Measurements from ENCODE around the gene PLEKHH2.
"Not testable (repeated sequence)": the region's sequence is repeated elsewhere in the genome, so short reads cannot be mapped to it uniquely, and the experiment has no call there.

PLEKHH2 gene

GRCh38 chr2:43619511-43619910 lies 17.5 kb upstream of the PLEKHH2 start:
- Mint-ChIP-seq H3K4me1 (no peaks in the 10 kb centered on the region), H3K27ac (no peak overlapping the region), H3K4me3 (no peak overlapping the region), H3K9me3 (no peaks in the 10 kb centered on the region), H3K27me3 (no peaks in the 10 kb centered on the region), H3K36me3 (no peaks in the 10 kb centered on the region)

- no peaks in the 10 kb centered on the region for H3K4me1 Mint-ChIP-seq
- no peaks in the 10 kb centered on the region for H3K36me3 Mint-ChIP-seq
- H3K27ac Mint-ChIP-seq: no peak overlapping the region
Observed at GRCh38 chr2:43622931-43623451, 14.1 kb upstream of the PLEKHH2 start.

GRCh38 chr2:43631618-43632317 lies 5.3 kb upstream of the PLEKHH2 start:
- no peak overlapping the region for H3K4me3 Mint-ChIP-seq
- peaks cover 13% of the 10 kb centered on the region for H3K4me1 Mint-ChIP-seq
- H3K27ac Mint-ChIP-seq: no peak overlapping the region
- no peaks in the 10 kb centered on the region for H3K36me3 Mint-ChIP-seq
- peaks cover 8% of the 10 kb centered on the region for H3K27me3 Mint-ChIP-seq
- H3K9me3 Mint-ChIP-seq: no peaks in the 10 kb centered on the region

More at GRCh38 chr2:43622931-43623451, 14.1 kb upstream of the PLEKHH2 start:
- Mint-ChIP-seq H3K9me3 (no peaks in the 10 kb centered on the region), H3K27me3 (no peaks in the 10 kb centered on the region), H3K4me3 (no peak overlapping the region)

GRCh38 chr2:43634604-43635306 lies 2.3 kb upstream of the PLEKHH2 start:
- no peaks in the 10 kb centered on the region for H3K9me3 Mint-ChIP-seq
- H3K27me3 Mint-ChIP-seq: peaks cover 8% of the 10 kb centered on the region
- peaks cover 21% of the 10 kb centered on the region for H3K4me1 Mint-ChIP-seq
- no peaks in the 10 kb centered on the region for H3K36me3 Mint-ChIP-seq
- H3K4me3 Mint-ChIP-seq: no peak overlapping the region
- no peak overlapping the region for H3K27ac Mint-ChIP-seq

- H3K27me3 Mint-ChIP-seq: not testable (repeated sequence)
Observed at GRCh38 chr2:43636153-43636552, 907 bp upstream of the PLEKHH2 start.

GRCh38 chr2:43636621-43637020 lies 439 bp upstream of the PLEKHH2 start:
- no peaks in the 10 kb centered on the region for H3K36me3 Mint-ChIP-seq
- no peak overlapping the region for H3K27ac Mint-ChIP-seq
- H3K4me3 Mint-ChIP-seq: peak overlapping the region; percentile 93
- peaks cover 21% of the 10 kb centered on the region for H3K4me1 Mint-ChIP-seq
- H3K9me3 Mint-ChIP-seq: no peaks in the 10 kb centered on the region
- peaks cover 8% of the 10 kb centered on the region for H3K27me3 Mint-ChIP-seq

More at GRCh38 chr2:43636153-43636552, 907 bp upstream of the PLEKHH2 start:
- Mint-ChIP-seq H3K4me1 (peaks cover 21% of the 10 kb centered on the region), H3K4me3 (peak overlapping the region; percentile 75)
- H3K9me3 Mint-ChIP-seq, H3K36me3 Mint-ChIP-seq, H3K27ac Mint-ChIP-seq: not testable (repeated sequence)

- peaks cover 7% of the 10 kb centered on the region for H3K4me1 Mint-ChIP-seq
- H3K9me3 Mint-ChIP-seq: no peaks in the 10 kb centered on the region
- no peaks in the 10 kb centered on the region for H3K36me3 Mint-ChIP-seq
- no peak overlapping the region for H3K4me3 Mint-ChIP-seq
- no peak overlapping the region for H3K27ac Mint-ChIP-seq
- H3K27me3 Mint-ChIP-seq: no peaks in the 10 kb centered on the region
Observed at GRCh38 chr2:43642363-43642762, 5.3 kb downstream of the PLEKHH2 start.

- H3K36me3 Mint-ChIP-seq: no peaks in the 10 kb centered on the region
- H3K27ac Mint-ChIP-seq: no peak overlapping the region
- no peak overlapping the region for H3K4me3 Mint-ChIP-seq
- H3K4me1 Mint-ChIP-seq: no peaks in the 10 kb centered on the region
- H3K27me3 Mint-ChIP-seq: no peaks in the 10 kb centered on the region
- H3K9me3 Mint-ChIP-seq: no peaks in the 10 kb centered on the region
Observed at GRCh38 chr2:43643680-43644079, 6.6 kb downstream of the PLEKHH2 start.

- no peak overlapping the region for H3K27ac Mint-ChIP-seq
- no peak overlapping the region for H3K4me3 Mint-ChIP-seq
- H3K36me3 Mint-ChIP-seq: no peaks in the 10 kb centered on the region
- H3K27me3 Mint-ChIP-seq: no peaks in the 10 kb centered on the region
- no peaks in the 10 kb centered on the region for H3K4me1 Mint-ChIP-seq
- no peaks in the 10 kb centered on the region for H3K9me3 Mint-ChIP-seq
Observed at GRCh38 chr2:43648994-43649701, 12.1 kb downstream of the PLEKHH2 start.

GRCh38 chr2:43653506-43653905 lies 16.4 kb downstream of the PLEKHH2 start:
- H3K4me3 Mint-ChIP-seq: no peak overlapping the region
- H3K27ac Mint-ChIP-seq: no peak overlapping the region
- peaks cover 6% of the 10 kb centered on the region for H3K9me3 Mint-ChIP-seq
- H3K4me1 Mint-ChIP-seq: no peaks in the 10 kb centered on the region
- no peaks in the 10 kb centered on the region for H3K27me3 Mint-ChIP-seq
- H3K36me3 Mint-ChIP-seq: peaks cover 2% of the 10 kb centered on the region

- H3K36me3 Mint-ChIP-seq: peaks cover 2% of the 10 kb centered on the region
- H3K27ac Mint-ChIP-seq: no peak overlapping the region
- H3K4me1 Mint-ChIP-seq: no peaks in the 10 kb centered on the region
Observed at GRCh38 chr2:43657241-43657640, 20.2 kb downstream of the PLEKHH2 start.

GRCh38 chr2:43675646-43676321 lies 38.7 kb downstream of the PLEKHH2 start:
- peaks cover 6% of the 10 kb centered on the region for H3K4me1 Mint-ChIP-seq

More at GRCh38 chr2:43657241-43657640, 20.2 kb downstream of the PLEKHH2 start:
- H3K9me3 Mint-ChIP-seq: peaks cover 6% of the 10 kb centered on the region
- H3K27me3 Mint-ChIP-seq: no peaks in the 10 kb centered on the region
- H3K4me3 Mint-ChIP-seq: no peak overlapping the region

GRCh38 chr2:43676322-43677050 lies 39.4 kb downstream of the PLEKHH2 start, which contains the start of gene C1GALT1C1L:
Gene C1GALT1C1L, minus strand, starts transcription at chr2:43676429. Its CDS starts 107 bp downstream, at chr2:43676322.
- Mint-ChIP-seq H3K36me3 (peaks cover 15% of the 10 kb centered on the region), H3K27me3 (peaks cover 17% of the 10 kb centered on the region), H3K4me3 (peak within 1 kb of the TSS; percentile 53), H3K27ac (no peak within 1 kb of the TSS), H3K9me3 (peaks cover 17% of the 10 kb centered on the region), H3K4me1 (peaks cover 6% of the 10 kb centered on the region)

More at GRCh38 chr2:43675646-43676321, 38.7 kb downstream of the PLEKHH2 start:
- Mint-ChIP-seq H3K27ac (no peak overlapping the region), H3K9me3 (peaks cover 17% of the 10 kb centered on the region), H3K4me3 (peak overlapping the region; percentile 53), H3K36me3 (peaks cover 15% of the 10 kb centered on the region), H3K27me3 (peaks cover 17% of the 10 kb centered on the region)

GRCh38 chr2:43677783-43678182 lies 40.7 kb downstream of the PLEKHH2 start:
- not testable (repeated sequence) for H3K4me3 Mint-ChIP-seq, H3K27ac Mint-ChIP-seq, H3K9me3 Mint-ChIP-seq, H3K36me3 Mint-ChIP-seq, H3K4me1 Mint-ChIP-seq
- H3K27me3 Mint-ChIP-seq: peaks cover 12% of the 10 kb centered on the region

Data from activated naive CD4-positive, alpha-beta T cell treated with anti-CD3 and anti-CD28 coated beads, Interleukin-2, amount 50 U/mL, for 24 hours (primary cell).